ENCODE data around the gene CDK2.

Gene CDK2

DNA sequence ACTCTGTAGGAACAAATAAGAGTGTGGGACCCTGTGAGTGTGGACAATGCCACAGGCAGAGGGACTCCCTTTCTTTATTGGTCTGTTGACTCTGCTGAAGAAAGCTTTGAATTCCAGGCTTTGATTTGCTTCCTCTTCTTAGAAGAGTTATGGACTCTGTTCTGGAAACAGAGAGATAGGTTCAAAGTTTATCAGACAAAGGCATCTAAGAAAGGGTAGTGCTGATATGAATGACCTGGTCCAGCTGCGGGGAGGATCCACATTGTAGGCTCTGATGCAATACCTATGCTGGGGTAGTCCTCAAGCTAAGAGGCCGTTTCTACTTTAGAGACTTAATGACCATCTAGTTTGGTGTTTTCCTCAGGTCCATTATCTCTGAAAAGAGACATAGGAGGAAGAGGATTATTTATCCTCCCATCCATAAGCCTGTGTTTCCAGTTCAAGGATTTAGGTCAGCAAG is 43.5 kb downstream of the CDK2 start:
- Mint-ChIP-seq H3K27ac (peak overlapping the region; percentile 93 to 99 (median 97)), H3K4me3 (peak overlapping the region; percentile 41 to 73 (median 71)), H3K4me1 (peaks cover 54% of the 10 kb centered on the region), H3K27me3 (ENCODE audit: low read depth) (no peaks in the 10 kb centered on the region), H3K36me3 (ENCODE audit: low read depth) (peaks cover 10% of the 10 kb centered on the region), H3K9me3 (no peaks in the 10 kb centered on the region)
- TF ChIP-seq CTCF (IDR thresholded peaks at IDR 0.05; ENCODE audit: unreplicated experiment in 3 of 3) = no peak

DNA sequence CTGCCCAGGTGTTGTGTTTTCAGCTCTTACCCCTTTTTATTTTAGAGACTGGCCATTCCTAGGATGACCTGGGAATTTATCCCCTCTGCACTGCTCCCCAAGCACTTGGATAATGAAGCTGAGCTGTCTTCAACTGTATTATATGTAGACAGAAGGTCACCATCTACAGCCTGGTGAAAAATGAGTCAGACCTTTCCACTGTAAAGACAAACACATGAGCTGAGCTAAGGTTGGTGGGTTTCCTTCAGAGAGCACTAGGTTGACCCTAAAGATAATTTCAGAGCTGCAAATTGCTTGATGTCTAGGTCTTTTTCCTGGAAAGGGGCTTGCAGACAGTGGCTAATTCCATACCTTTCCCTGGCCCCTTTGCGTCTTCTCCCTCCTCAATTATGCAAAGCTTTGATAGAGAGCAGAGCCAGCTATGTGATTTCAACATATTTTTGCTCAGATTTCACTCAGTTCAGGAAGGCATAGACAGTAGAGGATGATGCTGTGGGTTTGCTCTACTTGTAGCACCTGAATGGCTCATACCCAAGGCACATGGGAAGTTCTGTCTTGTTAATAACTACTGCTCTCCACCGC is 45.0 kb downstream of the CDK2 start:
- Mint-ChIP-seq H3K9me3 (no peaks in the 10 kb centered on the region), H3K27me3 (ENCODE audit: low read depth) (no peaks in the 10 kb centered on the region)
- no peak for TF ChIP-seq CTCF (IDR thresholded peaks at IDR 0.05; ENCODE audit: unreplicated experiment in 3 of 3)

GRCh38 chr12:56013482-56013881 is 46.9 kb downstream of the CDK2 start:
- peak overlapping the region; percentile 46 to 99 (median 92) for H3K27ac Mint-ChIP-seq
- no peak overlapping the region for H3K4me3 Mint-ChIP-seq
- no peaks in the 10 kb centered on the region for H3K27me3 Mint-ChIP-seq (ENCODE audit: low read depth)
- H3K36me3 Mint-ChIP-seq (ENCODE audit: low read depth) = peaks cover 20% of the 10 kb centered on the region
- H3K9me3 Mint-ChIP-seq = no peaks in the 10 kb centered on the region
- peaks cover 47% of the 10 kb centered on the region for H3K4me1 Mint-ChIP-seq
- TF ChIP-seq CTCF (IDR thresholded peaks at IDR 0.05; ENCODE audit: unreplicated experiment in 3 of 3) = no peak

More for the DNA sequence above, 45.0 kb downstream of the CDK2 start:
- H3K36me3 Mint-ChIP-seq (ENCODE audit: low read depth) = peaks cover 8% of the 10 kb centered on the region
- H3K4me1 Mint-ChIP-seq = peaks cover 54% of the 10 kb centered on the region
- peak overlapping the region; percentile 67 to 99 (median 97) for H3K27ac Mint-ChIP-seq
- H3K4me3 Mint-ChIP-seq = peak overlapping the region in 2 of 3 experiments; percentile 33 to 67

DNA sequence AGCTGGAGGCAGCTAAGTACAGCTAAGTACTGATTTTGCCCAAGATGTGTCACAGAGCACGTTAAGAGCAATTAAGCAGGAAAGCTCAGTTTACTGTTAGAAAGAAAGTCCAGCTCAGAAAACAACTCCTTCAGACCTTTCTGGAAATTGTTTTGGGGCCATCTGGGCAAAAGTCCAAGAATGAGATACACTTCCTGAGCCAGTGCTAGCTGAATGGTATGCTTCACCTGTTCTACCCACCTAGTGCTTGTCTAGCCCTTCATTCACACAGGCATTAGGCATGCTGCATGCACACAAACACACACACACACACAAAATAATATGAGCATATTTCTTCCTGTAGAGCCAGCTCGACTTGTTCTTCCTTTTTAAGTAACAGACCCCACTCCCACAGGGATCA is 47.6 kb downstream of the CDK2 start:
- peaks cover 44% of the 10 kb centered on the region for H3K4me1 Mint-ChIP-seq
- H3K4me3 Mint-ChIP-seq = peak overlapping the region in 1 of 3 experiments; percentile 28
- TF ChIP-seq CTCF (IDR thresholded peaks at IDR 0.05; ENCODE audit: unreplicated experiment in 3 of 3) = no peak
- peak overlapping the region; percentile 87 to 99 (median 94) for H3K27ac Mint-ChIP-seq
- H3K27me3 Mint-ChIP-seq (ENCODE audit: low read depth) = no peaks in the 10 kb centered on the region
- peaks cover 20% of the 10 kb centered on the region for H3K36me3 Mint-ChIP-seq (ENCODE audit: low read depth)
- H3K9me3 Mint-ChIP-seq = no peaks in the 10 kb centered on the region

- no peaks in the 10 kb centered on the region for H3K9me3 Mint-ChIP-seq
- no peaks in the 10 kb centered on the region for H3K27me3 Mint-ChIP-seq (ENCODE audit: low read depth)
Observed at GRCh38 chr12:56017181-56017580, 50.6 kb downstream of the CDK2 start.

More at GRCh38 chr12:56017181-56017580, 50.6 kb downstream of the CDK2 start:
- TF ChIP-seq CTCF (IDR thresholded peaks at IDR 0.05; ENCODE audit: unreplicated experiment in 3 of 3) = no peak
- Mint-ChIP-seq H3K36me3 (ENCODE audit: low read depth) (peaks cover 20% of the 10 kb centered on the region), H3K4me3 (no peak overlapping the region), H3K4me1 (peaks cover 42% of the 10 kb centered on the region), H3K27ac (peak overlapping the region in 2 of 3 experiments; percentile 42 to 60)
